GM19324 (cell line): ENCODE results near the gene SLC6A8.
"Not testable (repeated sequence)": the region's sequence is repeated elsewhere in the genome, so short reads cannot be mapped to it uniquely, and the experiment has no call there.

Source experiments
- ATAC-seq: cut with Tn5 transposase; IDR thresholded peaks from one replicate; pipeline ENCODE4 v1.9.1; 2021; ENCODE audit warnings: mild to moderate bottlenecking, moderate library complexity; ENCODE audit not compliant: unreplicated experiment, low FRiP score

The SLC6A8 gene

GRCh38 chrX:153742796-153743467 is 55.2 kb downstream of the SLC6A8 start:
- not testable (repeated sequence) for ATAC-seq

GRCh38 chrX:153743468-153744209 is 55.9 kb downstream of the SLC6A8 start:
- ATAC-seq, result not testable (repeated sequence)

- no peak for ATAC-seq
Measured at GRCh38 chrX:153744210-153745066, 56.7 kb downstream of the SLC6A8 start.

GRCh38 chrX:153745067-153745433 is 57.3 kb downstream of the SLC6A8 start:
- not testable (repeated sequence) for ATAC-seq
